Retina (tissue), 1 donor: ENCODE data around the gene CTBP2.
"Not testable (repeated sequence)": the region's sequence is repeated elsewhere in the genome, so short reads cannot be mapped to it uniquely, and the experiment has no call there.

ENCODE experiments used
- DNase-seq: peaks from one replicate; pipeline ENCODE4 v3.0.0-alpha.2; 2016

CTBP2 gene

DNA sequence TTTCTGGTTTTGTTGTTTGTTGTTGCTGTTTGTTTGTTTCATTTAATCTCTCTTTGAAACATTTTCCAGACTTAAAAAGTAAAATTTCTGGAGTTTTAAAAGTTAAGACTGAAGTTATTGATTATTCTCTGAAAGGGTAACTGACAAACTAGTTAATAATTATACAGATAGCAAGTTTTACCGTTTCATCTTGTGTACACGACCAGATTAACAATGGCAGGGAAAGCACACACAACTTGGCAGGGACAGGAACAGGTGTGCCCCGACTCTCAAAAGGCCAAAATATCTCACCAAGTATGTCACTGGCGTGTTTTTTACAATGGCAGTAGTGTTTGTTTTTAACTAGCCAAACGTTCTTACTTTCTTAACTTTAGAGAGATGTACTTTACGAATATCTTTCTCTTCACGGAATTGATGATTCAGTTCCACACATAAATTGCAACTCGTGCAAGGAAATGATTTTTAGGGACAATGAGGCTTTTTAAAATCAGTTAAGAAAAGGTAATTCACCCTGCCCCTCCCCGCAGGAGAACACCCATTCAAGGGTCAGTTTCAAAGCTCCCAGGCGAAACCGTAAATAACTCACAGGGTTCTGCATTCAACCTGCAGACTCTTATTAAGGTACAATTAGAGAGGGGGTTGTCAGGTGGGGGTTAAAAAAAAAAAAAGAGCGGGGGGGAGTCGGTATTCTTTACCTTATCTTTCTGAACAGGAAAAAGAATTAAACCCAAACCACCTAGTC lies 3.5 kb downstream of the CTBP2 start:
- no peak for DNase-seq

DNA sequence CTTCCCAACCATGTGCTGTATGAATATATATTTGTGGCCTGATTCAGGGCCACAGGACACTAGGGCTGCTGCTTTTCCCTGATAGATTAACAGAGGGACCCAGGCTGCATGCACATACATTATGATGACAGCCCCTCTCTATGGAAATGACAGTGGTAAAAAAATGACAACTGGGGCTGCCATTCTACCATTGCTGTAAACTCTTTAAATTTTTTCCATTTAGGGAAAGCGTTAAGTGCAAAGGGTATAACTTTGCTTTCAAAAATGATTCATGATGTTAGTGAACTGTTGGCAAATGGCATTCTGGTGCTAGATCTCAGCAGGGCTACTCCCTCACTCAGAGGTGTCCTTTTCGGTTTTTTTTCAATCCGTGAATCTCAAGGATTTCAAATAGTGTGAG lies 4.2 kb downstream of the CTBP2 start:
- DNase-seq: no peak

DNA sequence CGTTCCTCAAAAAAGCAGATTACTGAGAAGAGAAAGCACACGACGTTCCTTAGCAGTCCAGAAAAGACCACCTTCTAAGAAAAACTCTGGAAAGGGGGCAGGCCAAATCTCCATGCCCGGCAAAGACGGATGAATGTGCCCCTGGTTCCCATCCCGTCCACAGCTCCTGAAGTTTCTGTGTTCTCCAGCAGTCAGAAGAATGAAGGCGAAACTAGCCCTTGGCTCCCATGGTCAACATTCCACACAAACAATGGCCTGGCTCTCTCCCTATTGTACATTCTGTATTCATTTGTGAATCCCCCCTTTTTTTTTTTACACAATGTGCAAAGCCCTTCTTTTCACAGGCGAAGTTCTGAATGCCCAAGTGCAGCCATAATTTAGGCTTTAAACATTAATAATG lies 5.3 kb downstream of the CTBP2 start:
- DNase-seq: no peak

DNA sequence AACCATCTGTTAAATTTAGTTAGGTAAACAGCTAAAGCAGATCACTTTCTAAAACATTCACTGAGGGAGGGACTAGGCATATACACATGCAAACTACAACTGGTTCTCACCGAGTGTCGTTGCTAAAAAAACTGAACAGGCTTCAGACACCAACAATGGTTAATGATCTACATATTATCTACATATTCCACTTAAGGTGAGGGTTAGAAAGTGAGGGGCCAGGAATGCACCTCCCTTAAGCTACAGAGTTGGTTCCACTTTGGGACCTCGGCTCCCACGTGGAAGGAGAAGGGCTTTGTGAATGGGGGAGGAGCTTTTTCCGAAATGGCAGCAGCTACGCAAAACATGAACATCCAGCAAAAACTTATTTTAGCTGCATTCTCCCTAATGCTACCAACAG lies 5.8 kb downstream of the CTBP2 start:
- no peak for DNase-seq

DNA sequence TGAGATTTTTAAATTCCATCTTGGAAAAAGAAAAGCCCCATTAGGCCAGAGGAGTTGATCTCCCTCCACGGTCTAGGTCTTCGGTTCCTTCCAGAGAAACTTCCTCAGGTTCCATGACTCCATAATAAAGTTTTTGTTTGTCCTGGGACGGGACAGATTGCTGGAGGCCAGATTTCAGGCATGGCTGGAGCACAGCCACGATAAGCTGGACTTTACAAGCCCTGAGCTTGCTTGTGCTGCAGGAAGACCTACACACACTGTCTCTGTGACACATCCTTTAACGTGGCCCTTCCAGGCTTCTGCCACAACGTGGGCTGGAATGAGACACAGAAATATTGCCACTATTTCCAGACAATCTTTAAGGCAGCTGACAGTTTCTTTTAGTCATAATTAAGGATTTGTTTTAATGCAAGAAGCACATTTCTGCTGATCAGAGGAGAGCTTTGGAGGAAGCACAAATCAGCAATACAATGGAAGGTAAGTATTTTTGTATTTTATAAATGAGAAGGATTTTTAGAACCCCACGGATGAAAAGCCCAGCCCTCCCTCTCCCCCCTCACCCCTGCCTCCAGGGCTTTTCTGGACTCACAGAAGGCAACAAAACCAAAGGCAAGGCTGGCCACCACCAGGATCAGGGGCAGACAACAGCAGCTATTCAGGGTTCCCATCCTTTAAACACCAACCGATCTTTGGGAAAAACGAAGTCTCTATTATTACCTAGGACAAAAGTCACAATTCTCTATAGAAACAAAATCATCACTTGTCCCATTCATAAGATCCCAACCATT lies 6.5 kb downstream of the CTBP2 start:
- DNase-seq: no peak

DNA sequence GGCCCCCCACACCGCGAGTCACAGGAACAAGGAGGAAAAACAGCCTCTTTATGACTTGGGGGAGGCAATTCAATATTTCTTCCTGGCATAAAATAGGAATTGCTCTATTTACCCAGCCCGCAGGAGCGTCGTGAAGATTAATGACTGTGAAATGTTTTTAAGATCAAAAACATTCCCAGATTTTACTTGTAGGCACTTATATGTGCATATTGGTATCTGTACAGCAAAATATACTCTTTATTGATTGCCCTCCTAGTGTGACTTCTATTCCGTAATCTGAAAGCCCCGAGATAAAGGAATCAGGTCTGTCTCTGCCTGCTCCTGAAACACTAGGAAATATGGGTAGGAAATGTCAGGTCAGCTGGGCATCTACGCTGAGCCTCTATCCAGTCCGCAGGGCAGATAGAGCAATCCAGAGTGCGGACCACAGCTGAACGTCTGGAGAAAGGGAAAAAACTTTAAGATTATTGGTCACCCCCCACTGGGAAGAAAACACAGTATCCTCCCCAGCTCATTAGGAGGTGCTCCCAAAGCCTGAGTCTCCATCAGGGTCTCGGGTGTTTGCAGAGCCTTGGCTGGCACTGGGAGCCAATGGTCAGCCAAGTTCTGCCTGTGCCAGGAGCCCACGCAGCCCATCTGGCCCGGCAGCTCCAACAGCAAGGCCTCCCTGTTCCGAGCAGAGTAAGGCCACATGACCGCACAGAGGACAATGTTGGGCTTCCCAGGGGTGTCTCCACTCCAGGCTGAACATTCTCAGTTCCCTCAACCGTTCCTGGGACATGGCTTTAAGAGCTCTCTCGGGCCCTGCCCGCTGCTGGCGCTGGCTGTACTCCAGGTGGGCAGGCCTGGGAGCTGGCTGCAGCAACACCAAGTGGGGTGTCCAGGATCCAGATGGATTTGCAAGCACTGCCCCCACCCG lies 7.7 kb downstream of the CTBP2 start:
- no peak for DNase-seq

DNA sequence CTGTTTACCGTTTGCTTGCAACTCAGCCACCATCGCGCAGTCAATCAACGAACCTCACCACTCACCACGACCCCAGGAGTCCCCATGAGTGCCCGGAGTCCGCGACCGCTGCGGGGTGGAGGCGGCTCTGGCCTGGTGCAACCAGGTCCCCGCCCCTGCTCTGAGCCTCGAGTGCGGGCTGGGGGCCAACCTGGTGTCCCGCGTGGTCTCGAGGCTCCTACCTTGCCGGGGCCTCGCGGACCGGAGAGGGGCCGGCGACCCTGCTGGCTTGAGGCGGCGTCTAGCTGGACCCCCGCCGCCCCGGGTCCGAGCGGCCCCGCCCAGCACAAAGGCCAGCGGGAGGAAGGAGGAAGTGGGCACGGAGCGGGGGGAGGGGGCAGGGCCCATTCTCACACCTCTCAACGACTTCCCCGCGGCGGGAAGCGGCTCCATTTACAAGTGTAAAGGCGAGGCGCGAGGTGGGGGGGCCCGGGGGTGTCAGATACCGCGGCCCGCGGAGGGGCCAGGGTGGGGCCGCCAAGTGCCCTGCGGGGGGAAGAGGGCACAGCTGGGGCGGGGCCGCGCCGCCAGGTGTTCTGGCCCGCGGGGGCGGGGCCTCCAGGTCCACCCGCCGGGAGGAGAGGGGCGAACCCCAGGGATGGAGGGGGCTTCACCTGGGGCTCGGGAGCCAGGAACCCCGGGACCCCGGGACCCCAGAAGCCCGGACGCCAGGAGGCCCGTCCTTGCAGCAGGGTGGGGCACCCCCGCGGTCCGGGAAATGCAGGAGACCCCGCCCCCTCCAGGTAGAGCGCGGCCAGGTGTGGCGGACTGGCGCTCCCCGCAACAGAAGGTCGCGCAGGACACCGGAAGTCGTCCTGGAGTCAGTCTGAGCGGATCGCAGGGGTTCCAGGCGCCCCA lies 8.6 kb downstream of the CTBP2 start:
- no peak for DNase-seq

DNA sequence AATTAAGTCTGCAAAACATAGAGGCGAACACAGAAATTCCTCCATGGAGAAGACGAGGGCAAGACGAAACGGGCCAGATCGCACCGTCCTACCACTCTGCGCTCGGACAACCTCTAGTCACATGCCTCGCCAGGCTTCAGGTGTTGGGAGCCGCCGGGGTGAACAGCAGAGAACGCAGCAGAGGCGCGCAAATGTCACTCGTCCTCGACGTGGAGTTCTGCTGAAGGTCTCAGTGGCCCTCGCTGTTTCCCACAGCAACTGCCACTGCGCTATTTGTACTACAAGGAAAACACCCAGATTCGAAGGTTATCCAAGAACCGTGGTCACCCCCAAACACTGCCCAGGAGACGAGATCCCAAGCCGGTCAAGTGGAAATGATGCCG lies 9.2 kb downstream of the CTBP2 start:
- DNase-seq: no peak

DNA sequence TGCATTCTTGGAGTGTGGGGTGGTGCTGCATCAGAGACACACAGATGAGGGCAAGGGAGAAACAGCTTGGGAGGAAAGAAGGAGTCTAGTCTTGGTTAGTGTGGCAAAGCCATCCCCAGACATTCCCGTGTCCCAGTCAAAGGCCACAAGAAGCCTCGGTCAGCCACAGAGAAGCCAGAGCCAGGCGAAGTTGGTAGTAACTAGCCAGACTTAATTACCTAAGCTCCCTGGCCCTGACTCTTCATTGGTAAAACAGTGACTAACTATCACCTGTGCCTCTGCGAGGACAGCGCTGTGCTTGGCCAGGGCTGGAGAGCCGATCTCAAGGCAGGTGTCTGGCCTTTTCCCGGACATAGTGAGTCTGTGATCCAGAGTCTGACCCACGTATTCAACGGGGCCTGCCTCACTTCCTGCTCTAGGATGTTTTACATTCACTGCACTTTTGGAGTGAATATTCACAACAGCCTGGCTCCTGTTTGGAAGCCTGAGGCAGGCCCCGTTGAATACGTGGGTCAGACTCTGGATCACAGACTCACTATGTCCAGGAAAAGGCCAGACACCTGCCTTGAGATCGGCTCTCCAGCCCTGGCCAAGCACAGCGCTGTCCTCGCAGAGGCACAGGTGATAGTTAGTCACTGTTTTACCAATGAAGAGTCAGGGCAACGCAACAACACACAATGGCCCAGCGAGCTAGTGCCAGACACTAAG lies 9.8 kb downstream of the CTBP2 start:
- DNase-seq: not testable (repeated sequence)

DNA sequence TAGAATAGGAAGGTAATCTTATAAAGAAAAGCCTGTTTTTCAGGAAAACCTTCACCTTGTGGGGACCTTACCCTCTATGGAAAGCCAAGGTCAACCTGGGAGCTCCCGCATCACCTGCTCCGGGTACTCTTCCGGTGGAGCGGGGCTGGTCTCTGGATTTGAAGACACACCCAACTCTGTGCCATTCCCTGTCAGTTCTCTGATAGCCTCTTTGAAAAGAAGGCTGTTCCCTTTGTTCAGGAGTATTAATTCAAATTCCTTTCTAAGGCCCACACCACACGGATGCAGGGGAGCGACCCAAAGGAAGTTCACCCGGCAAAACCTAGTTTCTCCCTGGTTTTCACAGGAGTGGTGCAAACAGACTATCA lies 10.7 kb downstream of the CTBP2 start:
- DNase-seq: no peak

DNA sequence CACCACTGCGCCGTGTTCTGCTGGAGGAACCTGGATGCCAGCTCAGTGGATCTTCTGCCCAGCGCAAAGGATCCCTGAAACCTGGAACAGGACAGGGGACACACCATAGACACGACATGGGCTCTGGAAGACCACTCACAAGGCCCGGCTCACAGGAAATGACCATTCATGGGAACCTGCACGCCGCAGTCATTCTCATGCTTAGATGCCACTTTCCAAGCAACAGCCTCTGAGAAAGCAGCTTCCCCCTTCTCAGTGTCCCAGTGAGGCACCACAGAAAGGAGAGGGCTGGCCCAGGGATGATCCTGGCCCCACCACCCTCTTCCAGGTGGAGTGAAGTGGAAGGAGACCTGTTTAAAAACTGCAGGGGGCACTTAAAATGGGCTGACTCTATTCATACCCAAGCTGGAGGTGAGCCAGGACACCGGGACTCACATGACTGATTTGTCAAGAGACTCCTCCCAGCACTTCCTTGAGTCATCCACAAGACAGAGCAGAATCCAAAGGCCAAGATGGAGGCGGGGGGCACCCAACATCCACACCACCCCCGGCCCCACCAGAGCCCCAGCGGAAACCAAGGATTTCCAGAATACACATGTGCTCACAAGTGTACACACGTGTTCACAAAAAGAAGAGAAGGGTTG lies 11.2 kb downstream of the CTBP2 start:
- DNase-seq: peak; percentile 11

DNA sequence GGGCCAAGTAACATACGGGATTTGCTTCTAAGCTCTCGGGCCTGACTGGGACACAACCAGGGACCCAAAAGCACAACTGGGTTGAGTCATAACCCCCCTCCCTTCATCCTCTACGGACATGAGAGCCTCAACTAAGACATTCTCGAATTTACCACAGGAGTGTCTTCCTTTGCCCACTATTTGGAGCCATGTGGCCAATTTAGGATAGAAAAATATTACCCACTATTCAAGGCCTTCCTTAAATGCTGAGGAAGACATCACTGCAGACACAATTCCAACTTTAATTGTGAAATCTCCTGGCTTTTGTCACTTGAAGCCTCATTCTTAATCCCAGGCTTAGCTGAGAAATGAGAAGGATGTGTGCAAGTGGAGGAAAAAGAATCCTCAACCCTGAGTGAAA lies 11.8 kb downstream of the CTBP2 start:
- DNase-seq: no peak

DNA sequence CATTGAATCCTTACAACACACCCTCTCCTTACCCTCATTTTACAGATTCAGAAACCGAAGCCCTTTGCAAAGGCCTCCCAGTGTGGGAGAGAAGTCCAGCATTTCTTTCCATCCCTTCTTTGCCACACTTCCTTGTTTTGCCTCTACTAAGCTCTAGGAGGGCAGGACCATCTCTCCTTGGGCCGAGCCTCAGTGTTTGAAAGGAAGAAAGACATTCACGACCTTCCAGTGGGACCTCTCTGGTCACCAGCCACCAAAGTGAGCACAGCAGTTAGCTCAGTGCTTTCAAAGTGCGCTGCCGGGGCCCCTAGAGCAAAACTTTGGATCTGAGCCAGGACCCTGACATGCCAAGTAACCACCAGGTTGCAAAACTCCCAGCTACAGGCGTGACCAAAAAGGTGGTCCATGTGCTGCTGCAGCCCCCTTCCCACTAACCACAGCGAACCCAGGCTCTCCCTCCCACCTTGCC lies 12.4 kb downstream of the CTBP2 start:
- DNase-seq: peak; percentile 8

DNA sequence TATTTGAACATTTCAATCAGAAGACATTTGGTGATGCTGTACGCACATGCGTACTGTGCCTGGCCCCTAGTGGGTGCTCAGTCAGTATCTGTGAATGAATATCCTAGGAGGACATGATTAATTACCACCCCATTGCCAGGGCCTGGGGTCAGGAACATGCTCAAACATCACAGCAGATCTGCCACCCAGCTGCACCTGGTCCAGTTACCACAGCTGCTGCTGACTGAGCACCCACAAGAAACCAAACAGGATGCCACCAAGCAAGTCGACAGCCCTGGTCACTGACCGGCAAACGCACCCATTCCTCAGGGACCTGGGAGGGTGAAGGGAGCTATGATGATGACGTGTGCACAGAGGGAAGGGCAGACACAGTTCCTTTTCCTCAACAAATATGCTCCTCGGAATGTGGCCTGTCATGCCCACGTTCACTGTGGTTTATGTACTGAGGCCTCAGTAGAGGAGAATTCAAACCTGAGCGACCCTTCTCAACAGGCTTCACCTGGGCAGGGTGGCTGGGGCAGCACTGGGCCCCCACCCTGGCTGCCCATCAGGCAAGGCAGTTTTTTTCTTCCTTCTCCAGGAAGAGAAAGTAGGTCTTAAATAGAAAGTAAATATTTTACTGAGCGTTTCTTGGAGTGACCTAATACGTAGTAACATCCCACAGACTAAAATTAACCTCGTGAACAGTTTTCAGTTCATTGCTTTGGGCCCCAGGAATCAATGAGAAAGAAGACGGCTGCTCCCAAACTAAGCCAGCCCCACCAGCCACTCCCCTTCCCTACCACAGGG lies 13.4 kb downstream of the CTBP2 start:
- DNase-seq: no peak

DNA sequence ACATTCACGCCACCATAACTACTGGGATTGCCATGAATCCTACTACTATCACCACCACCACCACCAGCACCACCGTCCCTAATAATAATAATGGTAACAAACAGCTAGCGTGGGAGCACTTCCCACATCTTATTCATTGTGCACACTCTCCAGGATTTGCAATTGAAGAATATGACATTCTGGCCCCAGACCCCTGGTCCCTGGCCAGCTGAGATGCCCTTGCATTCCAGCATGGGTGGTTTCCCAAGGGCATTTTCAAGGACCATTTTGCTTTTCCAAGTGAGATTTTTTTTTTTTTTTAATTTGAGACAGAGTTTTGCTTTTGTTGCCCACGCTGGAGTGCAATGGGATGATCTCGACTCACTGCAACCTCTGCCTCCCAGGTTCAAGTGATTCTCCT lies 14.7 kb downstream of the CTBP2 start:
- no peak for DNase-seq

DNA sequence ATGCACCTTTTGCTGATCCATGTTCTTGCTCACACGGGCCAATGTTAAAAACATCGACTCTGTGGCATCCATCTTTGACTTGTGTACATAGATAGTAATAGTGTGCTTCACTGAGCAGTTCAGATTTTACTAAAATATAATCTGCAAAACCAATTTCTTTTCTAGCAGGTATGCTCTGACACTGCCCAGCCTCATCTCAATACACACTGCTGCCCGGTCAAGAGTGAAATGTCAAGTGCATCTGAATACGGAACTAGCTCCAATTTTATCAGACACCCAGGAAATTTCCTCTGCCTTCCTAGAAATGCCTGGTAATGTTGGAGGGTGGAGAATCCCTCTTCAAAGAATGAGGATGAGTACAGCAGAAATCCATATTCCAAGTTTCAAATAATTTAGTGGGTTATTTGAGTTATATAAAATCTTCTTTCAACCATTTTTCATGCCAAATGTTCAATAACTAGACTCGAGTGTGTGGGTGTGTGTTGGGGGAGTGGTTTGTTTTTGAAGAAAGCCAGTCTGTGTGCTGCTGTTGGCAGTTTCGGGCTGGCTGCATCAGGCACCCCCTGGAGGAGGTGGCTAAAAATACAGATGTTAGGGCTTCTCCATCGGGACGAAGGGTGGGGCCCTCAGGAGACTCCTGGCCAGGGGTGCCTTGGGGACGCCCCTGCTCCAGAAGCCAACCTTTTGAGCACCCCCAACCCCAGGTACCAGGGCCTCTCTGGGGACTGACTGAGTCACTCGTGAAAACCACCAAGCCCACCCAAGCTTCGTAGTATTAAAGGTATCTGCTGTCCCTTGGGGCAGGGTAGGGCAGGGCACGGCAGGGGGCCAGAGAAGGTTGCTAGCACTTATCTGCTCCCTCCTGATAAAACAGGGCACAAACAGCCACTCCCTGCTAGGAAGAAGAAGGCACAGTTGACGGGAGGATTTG lies 15.4 kb downstream of the CTBP2 start:
- DNase-seq: peak; percentile 15

DNA sequence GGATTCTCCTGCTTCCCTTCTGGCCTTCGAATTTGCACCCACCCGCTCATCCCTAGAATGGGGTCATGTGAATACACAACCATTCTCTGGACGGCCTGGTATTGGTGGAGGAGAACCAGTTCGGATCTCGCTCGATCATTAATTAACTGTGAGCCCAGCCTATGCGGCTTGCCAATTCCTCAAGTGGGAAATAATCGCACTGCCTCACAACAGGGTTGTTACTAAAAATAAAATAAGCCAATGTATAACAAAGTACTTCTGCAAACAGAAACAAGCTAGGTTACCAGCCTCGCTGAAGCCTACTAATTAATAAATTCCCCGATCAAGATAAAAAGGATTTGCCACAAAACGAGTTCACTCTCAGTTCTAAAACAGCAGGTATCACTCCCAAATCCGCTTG lies 16.2 kb downstream of the CTBP2 start:
- DNase-seq: peak; percentile 12

DNA sequence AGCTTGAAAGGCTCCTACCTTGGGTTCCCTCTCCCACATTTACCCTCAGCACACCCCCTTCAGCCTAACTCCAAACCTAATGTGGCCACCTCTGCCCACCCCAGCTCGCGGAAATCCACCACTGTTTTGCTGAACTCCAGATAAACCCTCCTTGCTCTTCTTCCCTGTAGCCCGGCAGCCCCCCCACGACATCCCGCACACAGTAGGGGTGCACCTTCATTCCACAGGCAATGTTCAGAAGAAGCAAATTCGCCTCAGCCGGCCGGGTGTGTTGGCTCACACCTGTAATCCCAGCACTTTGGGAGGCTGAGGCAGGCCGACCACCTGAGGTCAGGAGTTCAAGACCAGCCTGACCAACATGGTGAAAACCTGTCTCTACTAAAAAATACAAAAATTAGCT lies 17.4 kb downstream of the CTBP2 start:
- no peak for DNase-seq

DNA sequence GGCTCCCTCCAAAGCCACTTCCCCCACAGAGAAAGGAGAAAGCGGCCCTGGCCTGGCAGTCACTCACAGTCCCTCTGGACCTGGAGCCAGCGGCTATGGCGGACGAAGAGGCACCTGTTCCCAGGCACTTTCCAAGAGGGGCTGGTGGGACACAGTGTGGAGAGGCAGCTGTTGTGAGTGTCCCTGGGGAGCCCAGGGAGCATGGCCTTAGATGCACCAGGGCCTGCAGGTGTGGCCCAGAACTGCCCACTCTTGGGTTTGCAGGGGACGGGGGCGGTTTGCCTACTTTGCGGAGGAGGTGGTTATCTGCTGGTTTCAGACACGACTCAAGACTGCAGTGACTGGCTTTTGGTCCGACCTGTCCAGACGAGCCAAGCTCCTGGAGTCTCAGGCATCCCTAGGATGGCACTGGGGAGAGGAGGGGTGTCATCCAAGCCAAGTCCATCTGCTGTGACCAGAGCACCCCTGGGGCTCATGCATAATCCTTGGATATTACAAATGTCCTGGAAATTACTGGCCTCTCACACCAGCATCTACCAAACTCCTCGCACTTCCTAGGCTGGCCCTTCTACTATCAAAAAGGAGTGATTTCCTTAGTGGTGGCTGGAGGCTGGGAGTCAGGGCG lies 18.4 kb downstream of the CTBP2 start:
- no peak for DNase-seq
